ENCODE data around the gene ANKRD39. TPM values are rescaled to one million over a fixed set of nuclear protein-coding genes. Genes with fewer than 3 reads are reported as not detected.
"Not testable (repeated sequence)": the region's sequence is repeated elsewhere in the genome, so short reads cannot be mapped to it uniquely, and the experiment has no call there.

Gene ANKRD39
- total and polyA plus RNA-seq, 2 of the 4 experiments (the other 2 are of a cell fraction) = 12.5 to 17.0 TPM

- Histone ChIP-seq H4K5ac (ENCODE audit: low read depth, low read length) (no peak overlapping the region), H3K56ac (ENCODE audit: extremely low read depth, insufficient read depth, low read length) (no peak overlapping the region), H3K9me3 (ENCODE audit: control insufficient read depth, insufficient read depth, low read length) (no peaks in the 10 kb centered on the region), H2BK5ac (ENCODE audit: low read depth, low read length, poor library complexity, severe bottlenecking) (no peak overlapping the region), H4K91ac (ENCODE audit: insufficient read depth, low read depth, low read length) (no peak overlapping the region), H3K27ac (ENCODE audit: insufficient read depth, low read length) (no peak overlapping the region), H3K4me3 (ENCODE audit: insufficient read depth, low read depth, low read length) (no peak overlapping the region), H3K36me3 (ENCODE audit: control insufficient read depth, insufficient read depth, low read length) (peaks cover 67% of the 10 kb centered on the region), H3K4ac (ENCODE audit: low read depth, low read length) (no peak overlapping the region), H2AK9ac (replicated peaks; ENCODE audit: low read depth, low read length, poor library complexity) (no peak overlapping the region), H3K9me1 (ENCODE audit: insufficient read depth, low read length) (no peaks in the 10 kb centered on the region), H3K14ac (replicated peaks; ENCODE audit: low read depth, low read length) (no peak overlapping the region), H3K27me3 (ENCODE audit: control insufficient read depth, insufficient read depth, low read length) (no peaks in the 10 kb centered on the region), H3K79me1 (ENCODE audit: low read depth in 1 of 2, low read length in 2 of 2) (peaks cover 5 to 54% of the 10 kb centered on the region in 2 experiments), H3K9ac (ENCODE audit: low read depth, low read length) (no peak overlapping the region), H2AK5ac (ENCODE audit: low read depth, low read length) (no peak overlapping the region), H3K23ac (ENCODE audit: low read depth, low read length) (no peak overlapping the region), H2AFZ (replicated peaks; ENCODE audit: low read length, poor library complexity) (no peak overlapping the region), H2BK120ac (ENCODE audit: low read depth, low read length) (no peak overlapping the region), H2BK20ac (ENCODE audit: low read depth, low read length) (no peak overlapping the region), H3K18ac (ENCODE audit: low read depth, low read length) (no peak overlapping the region), H3K4me2 (ENCODE audit: low read depth, low read length) (no peak overlapping the region), H3K4me1 (ENCODE audit: control insufficient read depth, insufficient read depth, low read length) (peaks cover 10% of the 10 kb centered on the region; the same call in 1 of the 2 replicates), H4K8ac (ENCODE audit: low read depth in 2 of 2, low read length in 2 of 2) (no peak overlapping the region), H4K20me1 (ENCODE audit: insufficient read depth, low read length) (peaks cover 39% of the 10 kb centered on the region), H2BK15ac (ENCODE audit: low read depth, low read length) (no peak overlapping the region)
- CTCF ChIA-PET = no interaction called here
- POLR2A ChIA-PET (ENCODE audit: unreplicated experiment) = no interaction called here
- in situ Hi-C loops (cut with MboI; ENCODE audit: low sequenced_read_pairs) (loop anchor here (25.0 kb wide), 1 partner anchor 249 kb away; the partner anchor contains the start of gene ANKRD36), intact Hi-C loops (cut with micrococcal nuclease) (no loop called here), dilution Hi-C loops (cut with HindIII; ENCODE audit: low sequenced_read_pairs, unreplicated experiment) (no loop called here)
- TF ChIP-seq CHD1 (IDR thresholded peaks at IDR 0.05; ENCODE audit: low read depth, low read length) (no peak), RAD21 (IDR thresholded peaks at IDR 0.05; ENCODE audit: low read length) (no peak)
- DNase-seq (no peak), ATAC-seq (ENCODE audit: low read depth) (no peak)
- WGBS, 2 experiments (ENCODE audit: extremely low coverage in 2 of 2, insufficient read length in 1 of 2) = 98% methylated on average over 9 of the region's 19 CpGs; no CpG with 5 or more reads in 1 of the 2 experiments
- BruUV-seq (replicated peaks) = no TSS peak
Observed at GRCh38 chr2:96863575-96864342, 5.9 kb upstream of the ANKRD39 start.

- H3K9me3 ChIP-seq (ENCODE audit: control insufficient read depth, insufficient read depth, low read length) = not testable (repeated sequence)
Observed at GRCh38 chr2:96863056-96863455, 5.2 kb upstream of the ANKRD39 start.

More at GRCh38 chr2:96863056-96863455, 5.2 kb upstream of the ANKRD39 start:
- H4K20me1 ChIP-seq (ENCODE audit: insufficient read depth, low read length) = peaks cover 35% of the 10 kb centered on the region
- H3K79me1 ChIP-seq (ENCODE audit: low read depth in 1 of 2, low read length in 2 of 2) = peaks cover 5 to 49% of the 10 kb centered on the region in 2 experiments
- dilution Hi-C loops (cut with HindIII; ENCODE audit: low sequenced_read_pairs, unreplicated experiment); CTCF ChIA-PET; BruUV-seq (replicated peaks); H2AK9ac ChIP-seq (replicated peaks; ENCODE audit: low read depth, low read length, poor library complexity); H3K9ac ChIP-seq (ENCODE audit: low read depth, low read length); H2BK5ac ChIP-seq (ENCODE audit: low read depth, low read length, poor library complexity, severe bottlenecking); H3K14ac ChIP-seq (replicated peaks; ENCODE audit: low read depth, low read length); H3K27me3 ChIP-seq (ENCODE audit: control insufficient read depth, insufficient read depth, low read length); ATAC-seq (ENCODE audit: low read depth); H4K8ac ChIP-seq (ENCODE audit: low read depth in 2 of 2, low read length in 2 of 2); H4K91ac ChIP-seq (ENCODE audit: insufficient read depth, low read depth, low read length); H2BK15ac ChIP-seq (ENCODE audit: low read depth, low read length); H2BK120ac ChIP-seq (ENCODE audit: low read depth, low read length); H2AK5ac ChIP-seq (ENCODE audit: low read depth, low read length); H3K18ac ChIP-seq (ENCODE audit: low read depth, low read length); H2BK20ac ChIP-seq (ENCODE audit: low read depth, low read length); H3K4ac ChIP-seq (ENCODE audit: low read depth, low read length); H3K4me2 ChIP-seq (ENCODE audit: low read depth, low read length); H3K4me3 ChIP-seq (ENCODE audit: insufficient read depth, low read depth, low read length); H3K56ac ChIP-seq (ENCODE audit: extremely low read depth, insufficient read depth, low read length); DNase-seq; H3K23ac ChIP-seq (ENCODE audit: low read depth, low read length); H4K5ac ChIP-seq (ENCODE audit: low read depth, low read length); intact Hi-C loops (cut with micrococcal nuclease); H3K27ac ChIP-seq (ENCODE audit: insufficient read depth, low read length); POLR2A ChIA-PET (ENCODE audit: unreplicated experiment); H2AFZ ChIP-seq (replicated peaks; ENCODE audit: low read length, poor library complexity); H3K9me1 ChIP-seq (ENCODE audit: insufficient read depth, low read length): not testable (repeated sequence)
- peaks cover 12% of the 10 kb centered on the region; the same call in 1 of the 2 replicates for H3K4me1 ChIP-seq (ENCODE audit: control insufficient read depth, insufficient read depth, low read length)
- peaks cover 67% of the 10 kb centered on the region for H3K36me3 ChIP-seq (ENCODE audit: control insufficient read depth, insufficient read depth, low read length)
- in situ Hi-C loops (cut with MboI; ENCODE audit: low sequenced_read_pairs) = loop anchor here (25.0 kb wide), 1 partner anchor 249 kb away; the partner anchor contains the start of gene ANKRD36
- WGBS, 2 experiments (ENCODE audit: extremely low coverage in 2 of 2, insufficient read length in 1 of 2) = 60% methylated on average over 1 of the region's 4 CpGs; no CpG with 5 or more reads in 1 of the 2 experiments

All from IMR-90 (cell line).